ENCODE results near the gene MACROD1. TPM values are rescaled to one million over a fixed set of nuclear protein-coding genes. Genes with fewer than 3 reads are reported as not detected.
A peak's percentile ranks its signal among the peaks of the same experiment; 100 is the strongest.

Gene MACROD1
- total RNA-seq, 1 experiment from 2014 or later, result 36.9 TPM

DNA sequence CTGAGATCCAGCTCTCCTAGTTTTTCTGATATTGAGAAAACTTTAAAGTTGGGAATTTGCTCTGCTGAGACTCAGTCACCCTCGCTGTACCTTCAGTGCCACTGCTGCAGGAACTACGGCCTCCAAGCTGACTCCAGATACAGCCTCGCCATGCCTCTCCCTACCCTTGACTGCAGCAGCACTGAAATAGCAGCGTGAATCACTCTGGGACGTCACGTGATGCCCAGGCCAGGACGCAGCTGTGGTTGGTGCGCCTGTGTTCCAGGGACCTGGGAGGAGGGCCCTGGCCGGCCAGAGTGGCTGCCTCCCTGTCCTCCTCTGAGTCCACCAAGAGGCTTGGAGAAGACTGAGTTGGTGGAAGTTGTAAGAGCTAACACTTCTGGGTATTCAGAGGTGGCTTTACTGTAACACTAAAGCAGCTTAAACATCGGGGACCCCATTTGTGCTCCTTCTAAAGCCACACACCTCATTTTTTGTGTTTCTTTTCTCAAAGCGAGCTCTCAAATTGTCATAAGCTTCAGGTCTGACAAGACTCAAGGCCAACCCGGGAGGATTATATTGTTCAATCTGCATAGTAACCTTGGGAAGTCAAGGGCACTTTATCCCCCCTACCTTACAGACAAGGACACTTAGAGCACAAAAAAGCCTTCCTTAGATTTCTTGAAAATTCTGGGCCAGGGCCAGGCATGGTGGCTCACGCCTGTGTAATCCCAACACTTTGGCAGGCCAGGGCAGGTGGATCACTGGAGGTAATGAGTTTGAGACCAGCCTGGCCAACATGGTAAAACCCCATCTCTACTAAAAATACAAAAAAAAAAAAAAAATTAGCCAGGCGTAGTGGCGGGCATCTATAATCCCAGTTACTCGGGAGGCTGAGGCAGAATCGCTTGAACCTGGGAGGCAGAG, 15.8 kb upstream of the MACROD1 start (continued):
- TF ChIP-seq, protein P1, sequence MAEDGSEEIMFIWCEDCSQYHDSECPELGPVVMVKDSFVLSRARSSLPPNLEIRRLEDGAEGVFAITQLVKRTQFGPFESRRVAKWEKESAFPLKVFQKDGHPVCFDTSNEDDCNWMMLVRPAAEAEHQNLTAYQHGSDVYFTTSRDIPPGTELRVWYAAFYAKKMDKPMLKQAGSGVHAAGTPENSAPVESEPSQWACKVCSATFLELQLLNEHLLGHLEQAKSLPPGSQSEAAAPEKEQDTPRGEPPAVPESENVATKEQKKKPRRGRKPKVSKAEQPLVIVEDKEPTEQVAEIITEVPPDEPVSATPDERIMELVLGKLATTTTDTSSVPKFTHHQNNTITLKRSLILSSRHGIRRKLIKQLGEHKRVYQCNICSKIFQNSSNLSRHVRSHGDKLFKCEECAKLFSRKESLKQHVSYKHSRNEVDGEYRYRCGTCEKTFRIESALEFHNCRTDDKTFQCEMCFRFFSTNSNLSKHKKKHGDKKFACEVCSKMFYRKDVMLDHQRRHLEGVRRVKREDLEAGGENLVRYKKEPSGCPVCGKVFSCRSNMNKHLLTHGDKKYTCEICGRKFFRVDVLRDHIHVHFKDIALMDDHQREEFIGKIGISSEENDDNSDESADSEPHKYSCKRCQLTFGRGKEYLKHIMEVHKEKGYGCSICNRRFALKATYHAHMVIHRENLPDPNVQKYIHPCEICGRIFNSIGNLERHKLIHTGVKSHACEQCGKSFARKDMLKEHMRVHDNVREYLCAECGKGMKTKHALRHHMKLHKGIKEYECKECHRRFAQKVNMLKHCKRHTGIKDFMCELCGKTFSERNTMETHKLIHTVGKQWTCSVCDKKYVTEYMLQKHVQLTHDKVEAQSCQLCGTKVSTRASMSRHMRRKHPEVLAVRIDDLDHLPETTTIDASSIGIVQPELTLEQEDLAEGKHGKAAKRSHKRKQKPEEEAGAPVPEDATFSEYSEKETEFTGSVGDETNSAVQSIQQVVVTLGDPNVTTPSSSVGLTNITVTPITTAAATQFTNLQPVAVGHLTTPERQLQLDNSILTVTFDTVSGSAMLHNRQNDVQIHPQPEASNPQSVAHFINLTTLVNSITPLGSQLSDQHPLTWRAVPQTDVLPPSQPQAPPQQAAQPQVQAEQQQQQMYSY (CRISPR knock-in tag; IDR thresholded peaks at IDR 0.05), result no peak
- TF ChIP-seq, protein P2, sequence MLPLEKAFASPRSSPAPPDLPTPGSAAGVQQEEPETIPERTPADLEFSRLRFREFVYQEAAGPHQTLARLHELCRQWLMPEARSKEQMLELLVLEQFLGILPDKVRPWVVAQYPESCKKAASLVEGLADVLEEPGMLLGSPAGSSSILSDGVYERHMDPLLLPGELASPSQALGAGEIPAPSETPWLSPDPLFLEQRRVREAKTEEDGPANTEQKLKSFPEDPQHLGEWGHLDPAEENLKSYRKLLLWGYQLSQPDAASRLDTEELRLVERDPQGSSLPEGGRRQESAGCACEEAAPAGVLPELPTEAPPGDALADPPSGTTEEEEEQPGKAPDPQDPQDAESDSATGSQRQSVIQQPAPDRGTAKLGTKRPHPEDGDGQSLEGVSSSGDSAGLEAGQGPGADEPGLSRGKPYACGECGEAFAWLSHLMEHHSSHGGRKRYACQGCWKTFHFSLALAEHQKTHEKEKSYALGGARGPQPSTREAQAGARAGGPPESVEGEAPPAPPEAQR (CRISPR knock-in tag; IDR thresholded peaks at IDR 0.05), result no peak
- TF ChIP-seq, protein P3, sequence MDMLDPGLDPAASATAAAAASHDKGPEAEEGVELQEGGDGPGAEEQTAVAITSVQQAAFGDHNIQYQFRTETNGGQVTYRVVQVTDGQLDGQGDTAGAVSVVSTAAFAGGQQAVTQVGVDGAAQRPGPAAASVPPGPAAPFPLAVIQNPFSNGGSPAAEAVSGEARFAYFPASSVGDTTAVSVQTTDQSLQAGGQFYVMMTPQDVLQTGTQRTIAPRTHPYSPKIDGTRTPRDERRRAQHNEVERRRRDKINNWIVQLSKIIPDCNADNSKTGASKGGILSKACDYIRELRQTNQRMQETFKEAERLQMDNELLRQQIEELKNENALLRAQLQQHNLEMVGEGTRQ (CRISPR knock-in tag; IDR thresholded peaks at IDR 0.05), result peak; percentile 97

- H3K27me3 Mint-ChIP-seq (ENCODE audit: low read depth), result no peaks in the 10 kb centered on the region; the same call in 1 of the 2 replicates
- TF ChIP-seq MAX (CRISPR knock-in tag; IDR thresholded peaks at IDR 0.05) (no peak), FOXP1 (CRISPR knock-in tag; IDR thresholded peaks at IDR 0.05; ENCODE audit: borderline replicate concordance) (no peak), ZNF396 (CRISPR knock-in tag; IDR thresholded peaks at IDR 0.05; ENCODE audit: borderline replicate concordance) (no peak), PRRX2 (CRISPR knock-in tag; IDR thresholded peaks at IDR 0.05) (no peak), CREB1 (CRISPR knock-in tag; IDR thresholded peaks at IDR 0.05) (no peak), E2F1 (CRISPR knock-in tag; IDR thresholded peaks at IDR 0.05) (no peak), NFATC4 (CRISPR knock-in tag; IDR thresholded peaks at IDR 0.05) (no peak), CBFB (CRISPR knock-in tag; IDR thresholded peaks at IDR 0.05; ENCODE audit: low read depth) (no peak), JAZF1 (CRISPR knock-in tag; IDR thresholded peaks at IDR 0.05) (no peak), ZNF671 (CRISPR knock-in tag; IDR thresholded peaks at IDR 0.05) (no peak), USF1 (CRISPR knock-in tag; IDR thresholded peaks at IDR 0.05) (no peak), NR2C2 (CRISPR knock-in tag; IDR thresholded peaks at IDR 0.05) (no peak), ZNF532 (CRISPR knock-in tag; IDR thresholded peaks at IDR 0.05; ENCODE audit: borderline replicate concordance) (no peak)
- no peak for ATAC-seq
- ChIA-PET CTCF (interaction anchor here (0.9 to 1.6 kb wide), 5 partner anchors 24 to 180 kb away, joined by 3 to 12 read pairs (median 7); partner anchors contain the start of gene PLCB3), POLR2A (interaction anchor here (0.6 to 1.3 kb wide), 2 partner anchors 14 to 39 kb away, joined by 3 to 7 read pairs; no protein-coding TSS in a partner anchor)
- no peak overlapping the region for H3K27ac Mint-ChIP-seq
- H3K9me3 Mint-ChIP-seq, result no peaks in the 10 kb centered on the region
- no peak for DNase-seq (ENCODE audit: low spot score)
- H3K4me3 Mint-ChIP-seq, result no peak overlapping the region
- peaks cover 34% of the 10 kb centered on the region for H3K4me1 Mint-ChIP-seq
- H3K36me3 Mint-ChIP-seq, result peaks cover 22% of the 10 kb centered on the region
Observed at GRCh38 chr11:64180891-64181290, 15.0 kb upstream of the MACROD1 start.

Data from WTC11 (cell line).